NCI-H1694 (cell line): ENCODE measurements around the gene TRMT13.
A peak's percentile ranks its signal among the peaks of the same experiment; 100 is the strongest.

ENCODE experiments used
- DNase-seq: peaks from one replicate; lab custom pipeline; 2025; lab: John Stamatoyannopoulos, UW

TRMT13 gene

GRCh38 chr1:100132566-100133477 lies at the start of gene TRMT13, which contains the start of gene SASS6:
Gene TRMT13 (plus strand): TSS chr1:100133163. CDS start chr1:100133169, 6 bp downstream.
Gene SASS6 (minus strand): TSS chr1:100132930. CDS start chr1:100132814, 116 bp downstream.
- peak; percentile 97 for DNase-seq

- no peak for DNase-seq
Observed at GRCh38 chr1:100087396-100087795, 45.6 kb upstream of the TRMT13 start.

- no peak for DNase-seq
Observed at GRCh38 chr1:100089082-100089481, 43.9 kb upstream of the TRMT13 start.

GRCh38 chr1:100090471-100090870 lies 42.5 kb upstream of the TRMT13 start:
- no peak for DNase-seq

- no peak for DNase-seq
Observed at GRCh38 chr1:100100202-100100601, 32.8 kb upstream of the TRMT13 start.

GRCh38 chr1:100101564-100101963 lies 31.4 kb upstream of the TRMT13 start:
- DNase-seq: no peak

GRCh38 chr1:100107696-100108095 lies 25.3 kb upstream of the TRMT13 start:
- DNase-seq: no peak

GRCh38 chr1:100109554-100110066 lies 23.4 kb upstream of the TRMT13 start:
- DNase-seq: no peak

- no peak for DNase-seq
Observed at GRCh38 chr1:100115524-100115923, 17.4 kb upstream of the TRMT13 start.

- no peak for DNase-seq
Observed at GRCh38 chr1:100122177-100122576, 10.8 kb upstream of the TRMT13 start.

- no peak for DNase-seq
Observed at GRCh38 chr1:100127226-100127625, 5.7 kb upstream of the TRMT13 start.

- no peak for DNase-seq
Observed at GRCh38 chr1:100130552-100131077, 2.3 kb upstream of the TRMT13 start.

- DNase-seq: no peak
Observed at GRCh38 chr1:100131623-100132022, 1.3 kb upstream of the TRMT13 start.

- DNase-seq: no peak
Observed at GRCh38 chr1:100134872-100135271, 1.9 kb downstream of the TRMT13 start.

GRCh38 chr1:100137602-100138001 lies 4.6 kb downstream of the TRMT13 start:
- DNase-seq: no peak

- no peak for DNase-seq
Observed at GRCh38 chr1:100141192-100141591, 8.2 kb downstream of the TRMT13 start.

GRCh38 chr1:100142343-100142742 lies 9.4 kb downstream of the TRMT13 start:
- DNase-seq: no peak

GRCh38 chr1:100145116-100145515 lies 12.2 kb downstream of the TRMT13 start:
- DNase-seq: no peak

- DNase-seq: no peak
Observed at GRCh38 chr1:100146958-100147357, 14.0 kb downstream of the TRMT13 start.

GRCh38 chr1:100147875-100148274 lies 14.9 kb downstream of the TRMT13 start:
- no peak for DNase-seq

- DNase-seq: no peak
Observed at GRCh38 chr1:100151679-100152078, 18.7 kb downstream of the TRMT13 start.

- no peak for DNase-seq
Observed at GRCh38 chr1:100152271-100152670, 19.3 kb downstream of the TRMT13 start.

- DNase-seq: no peak
Observed at GRCh38 chr1:100162881-100163280, 29.9 kb downstream of the TRMT13 start.
